Gastroesophageal sphincter (tissue), 3 donors: ENCODE results near the gene LYPD1.

Source experiments
- POLR2A ChIP-seq, 2 donors: fragments of 450-650 bp; IDR thresholded peaks; one replicate each; pipeline ENCODE4 v1.6.1; 2017; ENCODE audit warnings: antibody characterized with exemption in 2 of 2, mild to moderate bottlenecking in 2 of 2, moderate library complexity in 1 of 2
- TF ChIP-seq, protein P1 (sequence below), 4 experiments: fragments of 200-600 bp in 2 of 4; fragments of 450-650 bp in 2 of 4; sonication (generic) in 1 of 4; IDR thresholded peaks; one replicate each; pipeline ENCODE4 v1.5.1; 2017 to 2019; ENCODE audit warnings: antibody characterized with exemption in 4 of 4, mild to moderate bottlenecking in 2 of 4, moderate library complexity in 2 of 4

DNA sequence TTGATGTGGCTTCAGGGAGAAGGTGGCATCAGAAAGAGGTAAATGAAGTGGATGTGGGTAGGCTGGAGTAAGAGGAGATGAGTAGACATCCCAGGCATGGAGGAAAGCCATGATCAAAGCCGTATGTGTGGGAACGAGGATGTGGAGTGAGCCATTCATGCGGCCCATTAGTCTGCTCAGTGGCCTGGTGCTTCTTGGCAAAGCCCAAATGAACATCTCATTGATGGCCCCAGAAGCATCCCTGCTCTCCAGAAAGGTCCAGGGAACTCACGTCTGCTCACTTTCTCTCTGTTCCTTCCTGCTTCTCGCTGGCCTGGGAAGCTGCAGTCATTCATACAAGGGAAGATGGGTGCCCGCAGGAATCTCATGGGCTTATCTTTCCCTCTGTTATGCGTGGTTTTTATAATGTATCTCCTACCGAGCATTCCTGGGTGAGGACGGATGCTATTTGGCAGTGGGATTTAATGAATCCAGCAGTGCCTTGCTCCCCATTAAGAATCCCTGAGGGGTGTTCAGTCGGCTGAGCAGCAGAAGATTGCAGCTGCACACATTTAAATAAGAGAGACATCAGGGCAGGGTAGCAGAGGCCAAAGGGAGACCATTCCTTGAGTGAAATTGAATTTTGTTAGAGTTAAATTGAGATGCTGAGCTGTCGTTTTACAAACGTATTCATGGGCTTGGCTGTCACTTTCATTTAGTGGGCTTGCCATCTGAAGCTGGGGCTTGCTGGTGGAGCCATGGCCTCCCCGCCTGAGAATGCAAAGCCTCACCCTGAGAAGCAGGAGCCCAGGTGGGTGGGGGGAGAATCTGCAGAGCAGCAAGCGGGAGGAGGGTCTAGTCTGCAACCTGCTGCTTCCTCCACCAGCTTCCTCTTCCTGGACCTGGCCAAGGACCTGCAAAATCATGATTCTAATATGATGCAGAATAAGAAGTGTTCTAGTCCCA is 64.5 kb downstream of the LYPD1 start:
- TF ChIP-seq, protein P1, sequence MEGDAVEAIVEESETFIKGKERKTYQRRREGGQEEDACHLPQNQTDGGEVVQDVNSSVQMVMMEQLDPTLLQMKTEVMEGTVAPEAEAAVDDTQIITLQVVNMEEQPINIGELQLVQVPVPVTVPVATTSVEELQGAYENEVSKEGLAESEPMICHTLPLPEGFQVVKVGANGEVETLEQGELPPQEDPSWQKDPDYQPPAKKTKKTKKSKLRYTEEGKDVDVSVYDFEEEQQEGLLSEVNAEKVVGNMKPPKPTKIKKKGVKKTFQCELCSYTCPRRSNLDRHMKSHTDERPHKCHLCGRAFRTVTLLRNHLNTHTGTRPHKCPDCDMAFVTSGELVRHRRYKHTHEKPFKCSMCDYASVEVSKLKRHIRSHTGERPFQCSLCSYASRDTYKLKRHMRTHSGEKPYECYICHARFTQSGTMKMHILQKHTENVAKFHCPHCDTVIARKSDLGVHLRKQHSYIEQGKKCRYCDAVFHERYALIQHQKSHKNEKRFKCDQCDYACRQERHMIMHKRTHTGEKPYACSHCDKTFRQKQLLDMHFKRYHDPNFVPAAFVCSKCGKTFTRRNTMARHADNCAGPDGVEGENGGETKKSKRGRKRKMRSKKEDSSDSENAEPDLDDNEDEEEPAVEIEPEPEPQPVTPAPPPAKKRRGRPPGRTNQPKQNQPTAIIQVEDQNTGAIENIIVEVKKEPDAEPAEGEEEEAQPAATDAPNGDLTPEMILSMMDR (IDR thresholded peaks at IDR 0.05), result no peak
- TF ChIP-seq POLR2A (IDR thresholded peaks at IDR 0.05), result no peak
